ENCODE measurements around the gene PSG1.
"Not testable (repeated sequence)": the region's sequence is repeated elsewhere in the genome, so short reads cannot be mapped to it uniquely, and the experiment has no call there.

The PSG1 gene
- 0 reads per million in 3 experiments for total RNA-seq

DNA sequence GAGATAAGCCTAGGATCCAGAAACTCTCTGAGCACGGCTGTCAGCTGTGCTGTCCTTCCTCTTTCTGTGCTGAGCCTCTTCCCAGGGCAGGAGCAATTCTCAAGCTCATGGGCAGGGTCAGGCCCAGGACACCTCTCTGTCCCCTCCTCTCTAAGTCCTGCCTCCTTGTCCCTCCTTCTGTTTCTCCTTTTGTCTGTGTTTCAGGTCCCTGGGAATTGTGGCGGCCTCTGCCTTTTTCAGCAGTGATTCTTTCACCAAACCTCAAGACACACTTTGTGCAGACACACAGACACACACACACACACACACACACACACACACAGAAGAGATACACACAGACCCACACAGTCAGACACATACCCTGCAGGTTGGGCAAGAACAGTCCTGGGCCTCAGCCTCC is at the start of gene PSG1:
TSS of gene PSG1 (minus strand) at position 101 of the 400 bp plus-strand sequence. CDS start 132 bp downstream, outside the sequence.
- DNase-seq, result no peak

DNA sequence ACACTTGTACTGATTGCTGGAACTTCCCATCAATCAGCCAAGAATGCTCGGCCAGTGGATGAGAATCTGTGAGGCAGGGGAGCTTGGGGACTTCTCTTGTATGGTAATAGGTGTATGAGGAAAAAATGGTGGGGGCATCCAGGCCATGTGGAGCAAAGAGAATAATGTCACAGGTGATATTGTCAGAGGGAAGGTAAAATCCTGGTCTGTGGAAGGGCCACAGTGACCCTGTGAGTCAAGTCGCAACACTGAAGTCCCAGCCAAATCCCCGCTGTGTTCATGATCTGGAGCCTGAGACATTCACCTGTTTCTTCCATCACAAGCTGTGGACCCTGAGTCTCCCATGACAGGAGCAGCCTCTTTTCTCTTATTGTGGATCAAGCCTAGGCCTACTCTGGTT is 49.4 kb upstream of the PSG1 start:
- no peak for DNase-seq

DNA sequence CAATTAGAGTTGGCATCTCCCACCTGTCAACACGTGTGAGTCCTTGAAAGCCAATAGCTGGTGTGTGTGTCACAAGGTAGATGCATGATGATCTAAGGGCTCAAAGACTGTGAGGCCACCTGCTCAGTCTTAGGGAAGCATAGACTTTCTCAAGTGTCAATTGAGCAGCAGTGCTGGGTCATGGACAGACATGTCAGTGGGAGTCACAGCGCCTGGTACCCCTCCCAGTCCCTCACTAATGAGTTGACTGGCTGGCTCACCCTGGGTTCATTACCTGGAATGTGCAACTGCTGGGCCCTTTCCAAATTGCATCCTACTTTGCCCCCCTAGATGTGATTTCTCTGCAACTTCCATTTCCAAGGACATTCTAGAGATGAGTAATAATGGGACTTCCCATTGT is 47.3 kb upstream of the PSG1 start:
- no peak for DNase-seq

DNA sequence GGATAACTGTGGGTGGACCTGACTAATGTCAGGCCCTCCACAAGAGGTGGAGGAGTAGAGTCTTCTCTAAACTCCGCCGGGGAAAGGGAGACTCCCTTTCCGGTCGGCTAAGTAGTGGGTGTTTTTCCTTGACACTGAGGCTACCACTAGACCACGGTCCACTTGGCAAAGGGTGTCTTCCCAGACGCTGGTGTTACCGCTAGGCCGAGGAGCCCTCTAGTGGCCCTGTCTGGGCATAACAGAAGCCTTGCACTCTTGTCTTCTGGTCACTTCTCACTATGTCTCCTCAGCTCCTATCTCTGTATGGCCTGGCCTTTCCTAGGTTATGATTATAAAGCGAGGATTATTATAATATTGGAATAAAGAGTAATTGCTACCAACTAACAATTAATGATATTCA is 43.6 kb upstream of the PSG1 start:
- not testable (repeated sequence) for DNase-seq

DNA sequence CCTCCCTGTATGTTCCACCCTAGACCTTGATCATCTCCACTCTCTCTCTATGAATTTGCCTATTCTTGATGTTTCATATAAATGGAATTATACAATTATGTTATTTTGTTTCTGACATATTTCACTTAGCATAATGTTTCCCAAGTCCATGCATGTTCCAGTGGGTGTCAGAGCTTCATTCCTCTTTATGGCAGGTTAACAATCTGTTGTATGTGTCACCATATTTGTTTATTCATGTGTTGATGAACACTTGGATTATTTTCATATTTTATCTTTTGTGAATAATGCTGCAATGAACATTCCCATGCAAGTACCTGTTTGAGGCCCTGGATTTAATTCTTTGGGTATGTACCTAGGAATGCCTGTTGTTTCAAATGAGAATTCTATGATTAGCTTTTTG is 41.5 kb upstream of the PSG1 start:
- DNase-seq, result not testable (repeated sequence)

DNA sequence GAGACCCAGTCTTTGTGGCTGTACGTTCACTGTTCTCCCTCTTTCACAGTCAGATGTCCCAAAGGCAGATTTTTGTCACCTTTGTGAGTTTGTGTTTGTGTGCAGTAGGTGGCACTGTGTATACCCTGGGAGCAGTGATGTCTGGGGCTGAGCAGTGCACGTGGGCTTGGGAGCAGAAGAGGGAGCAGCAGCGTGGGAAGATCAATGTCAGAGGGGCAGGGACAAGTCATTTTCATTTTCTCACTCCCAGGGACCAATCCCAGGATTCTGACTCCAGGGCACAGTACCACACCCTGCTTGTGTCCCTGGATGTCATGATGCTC is 40.2 kb upstream of the PSG1 start:
- no peak for DNase-seq

DNA sequence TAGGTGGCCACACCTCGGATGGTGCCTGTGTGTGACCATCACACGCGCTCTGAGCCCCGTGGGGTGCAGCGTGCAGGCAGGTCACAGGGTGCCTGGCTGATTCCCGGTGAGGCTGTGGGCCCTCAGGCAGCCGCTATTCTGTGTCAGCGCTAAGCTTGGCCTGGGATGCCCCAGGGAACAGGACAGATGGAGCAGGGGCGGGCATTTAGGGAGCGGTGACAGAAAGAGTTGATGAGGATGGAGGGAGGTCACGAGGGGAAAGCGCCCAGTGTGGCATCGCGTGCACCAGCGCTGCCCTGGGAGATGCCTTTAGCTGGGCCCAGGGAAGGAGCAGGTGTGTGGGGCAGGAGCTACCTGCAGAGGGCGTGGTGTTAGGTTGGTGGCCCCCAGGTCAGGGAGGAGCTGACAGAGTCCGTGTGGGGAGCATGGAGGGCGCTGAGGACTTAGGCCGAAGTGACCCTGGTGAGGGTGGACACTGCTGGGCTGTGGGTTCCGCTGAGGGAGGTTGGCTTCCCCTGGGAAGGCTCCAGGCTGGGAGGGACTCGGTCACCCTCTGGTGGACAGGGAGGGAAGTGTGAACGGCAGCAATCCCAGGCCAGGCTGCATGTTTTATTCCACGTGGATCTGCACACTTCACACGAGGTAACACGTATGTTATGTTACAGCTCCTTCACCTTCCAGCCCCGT is 39.7 kb upstream of the PSG1 start:
- not testable (repeated sequence) for DNase-seq

DNA sequence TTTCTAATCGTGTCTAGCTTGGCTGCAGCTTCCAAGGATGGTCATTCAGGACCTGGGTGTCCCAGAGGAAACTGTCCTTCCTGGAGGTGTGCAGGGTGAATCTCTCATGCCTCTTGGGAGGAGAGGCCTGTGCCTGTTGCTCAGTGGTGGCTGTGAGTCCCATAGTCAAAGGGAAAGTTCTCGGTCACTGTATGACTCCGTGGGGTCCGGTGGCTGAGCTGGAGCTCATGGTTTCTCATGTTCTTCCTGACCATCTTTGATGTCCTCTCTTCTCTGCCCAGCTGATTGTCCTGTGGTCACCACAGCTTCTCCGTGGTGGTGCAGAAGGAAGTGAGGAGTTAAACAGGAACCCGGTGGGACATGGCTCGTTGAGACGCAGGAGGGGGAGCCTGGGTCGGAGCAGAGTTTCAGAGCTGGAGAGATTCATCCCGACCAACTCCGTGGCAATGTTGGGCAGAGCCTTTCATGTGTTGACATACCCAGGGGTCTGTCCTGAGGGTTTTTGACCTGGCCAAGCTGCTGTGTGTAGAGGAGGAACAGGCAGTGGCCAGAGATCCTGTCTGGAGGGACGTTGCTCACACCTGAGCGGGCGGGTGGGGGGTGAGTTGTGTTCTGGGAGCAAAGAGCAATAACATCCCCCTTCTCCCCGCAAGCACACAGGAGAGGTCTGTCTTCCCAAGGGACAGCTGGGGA is 39.0 kb upstream of the PSG1 start:
- DNase-seq, result not testable (repeated sequence)

DNA sequence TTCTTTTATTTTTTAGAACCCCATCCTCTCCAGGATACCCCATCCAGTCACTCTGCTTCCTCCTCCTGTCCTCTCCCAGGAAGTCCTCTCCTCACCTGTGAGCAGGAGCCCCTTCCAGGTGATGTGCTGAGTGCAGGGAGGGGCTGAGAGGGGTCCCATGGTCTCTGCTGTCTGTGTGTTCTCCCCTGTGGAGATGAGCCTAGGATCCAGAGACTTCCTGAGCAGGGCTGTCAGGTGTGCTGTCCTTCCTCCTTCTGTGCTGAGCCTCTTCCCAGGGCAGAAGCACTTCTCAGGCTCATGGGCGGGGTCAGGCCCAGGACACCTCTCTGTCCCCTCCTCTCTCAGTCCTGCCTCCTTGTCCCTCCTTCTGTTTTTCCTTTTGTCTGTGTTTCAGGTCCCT is 38.1 kb upstream of the PSG1 start, which contains the start of gene PSG6:
TSS of gene PSG6 (minus strand) at position 261 of the 400 bp plus-strand sequence. CDS start at position 159, 102 bp downstream.
- not testable (repeated sequence) for DNase-seq

DNA sequence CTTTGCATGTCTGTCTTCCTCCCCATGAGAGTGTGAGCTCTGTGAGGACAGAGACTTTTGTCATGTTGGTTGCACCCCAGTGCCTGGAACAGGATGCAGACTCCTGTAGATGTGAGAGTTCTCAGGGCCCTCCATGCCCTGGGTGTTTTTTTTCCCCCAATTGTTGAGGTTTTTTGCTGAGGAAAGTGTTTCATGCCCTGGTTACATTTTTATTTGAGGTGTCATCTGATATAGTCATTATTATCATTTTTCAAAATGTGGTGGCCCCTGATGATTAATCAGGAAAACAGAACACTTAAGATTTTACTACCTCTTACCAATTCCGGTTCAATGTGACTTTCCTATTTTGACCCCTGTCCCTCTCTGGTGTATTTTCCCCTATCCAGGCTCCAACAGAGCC is 37.4 kb upstream of the PSG1 start:
- DNase-seq, result not testable (repeated sequence)

DNA sequence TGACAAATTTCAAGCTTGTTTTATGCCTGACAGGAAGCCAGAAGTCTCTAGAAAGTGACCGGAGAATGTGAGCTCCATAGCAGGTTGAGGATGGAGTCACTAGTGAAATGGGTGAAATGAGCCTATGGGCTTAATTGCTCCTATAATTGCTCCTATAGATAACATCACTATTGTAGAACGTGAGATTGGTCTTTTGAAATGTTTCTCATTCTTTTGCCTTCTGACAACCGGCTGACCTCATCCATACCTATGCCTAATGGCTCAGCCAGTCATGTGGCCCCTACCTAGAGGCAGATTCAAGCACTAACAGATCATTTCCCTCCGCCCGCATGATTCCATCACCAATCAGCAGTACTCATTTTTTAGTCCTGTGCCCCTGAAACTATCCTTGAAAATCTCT is 34.0 kb upstream of the PSG1 start:
- DNase-seq, result not testable (repeated sequence)

DNA sequence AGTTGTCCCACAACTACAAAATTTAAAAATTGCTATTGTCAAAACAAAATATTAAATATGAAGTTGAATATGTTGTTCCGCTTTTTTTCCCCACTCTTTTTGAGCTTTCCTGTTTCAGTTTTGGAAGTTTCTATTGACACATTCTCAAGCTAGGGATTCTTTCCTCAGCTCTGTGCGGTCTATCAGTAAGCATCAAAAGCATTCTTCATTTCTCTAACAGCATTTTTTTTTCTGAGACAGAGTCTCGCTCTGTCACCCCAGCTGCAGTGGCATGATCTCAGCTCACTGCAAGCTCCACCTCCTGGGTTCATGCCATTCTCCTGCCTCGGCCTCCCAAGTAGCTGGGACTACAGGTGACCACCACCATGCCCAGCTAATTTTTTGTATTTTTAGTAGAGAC is 33.4 kb upstream of the PSG1 start:
- not testable (repeated sequence) for DNase-seq

DNA sequence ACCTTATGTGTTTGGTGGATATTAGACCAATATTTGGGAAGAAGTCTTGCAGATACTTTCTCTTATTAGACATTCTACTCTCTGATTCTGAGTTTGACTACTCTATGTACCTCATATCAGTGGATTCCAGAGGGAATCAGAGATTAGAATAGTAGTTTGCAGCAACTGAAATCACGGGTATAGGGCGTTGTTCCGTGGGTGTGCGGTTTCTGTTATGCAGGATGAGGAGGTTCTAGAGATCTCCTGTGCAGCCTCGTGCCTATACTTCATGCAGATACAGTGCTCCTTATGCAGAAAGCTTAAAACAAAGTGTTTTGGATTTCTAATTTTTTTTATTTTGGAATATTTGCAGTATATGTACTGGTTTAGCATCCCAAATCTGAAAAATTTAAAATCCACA is 32.2 kb upstream of the PSG1 start:
- DNase-seq, result not testable (repeated sequence)

DNA sequence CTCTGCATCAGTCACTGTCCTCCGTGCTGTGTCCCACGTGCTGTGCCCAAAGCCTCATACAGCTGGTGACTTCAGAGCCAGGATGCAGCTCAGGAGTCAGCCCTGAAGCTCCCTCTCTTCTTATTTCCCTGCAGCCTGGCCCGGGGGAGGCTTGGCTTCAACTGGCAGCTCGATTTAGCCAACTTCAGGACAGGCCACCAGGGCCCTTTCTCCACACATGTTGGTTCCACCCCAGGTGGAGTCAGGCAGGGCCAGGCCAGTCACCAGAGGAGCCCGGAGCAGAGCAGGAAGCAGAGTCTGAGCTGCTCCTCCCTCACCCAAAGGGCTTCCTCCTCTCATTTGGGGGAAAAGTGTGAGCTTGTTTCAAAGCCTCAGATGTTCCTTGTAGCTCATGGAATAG is 26.6 kb upstream of the PSG1 start:
- DNase-seq, result not testable (repeated sequence)

DNA sequence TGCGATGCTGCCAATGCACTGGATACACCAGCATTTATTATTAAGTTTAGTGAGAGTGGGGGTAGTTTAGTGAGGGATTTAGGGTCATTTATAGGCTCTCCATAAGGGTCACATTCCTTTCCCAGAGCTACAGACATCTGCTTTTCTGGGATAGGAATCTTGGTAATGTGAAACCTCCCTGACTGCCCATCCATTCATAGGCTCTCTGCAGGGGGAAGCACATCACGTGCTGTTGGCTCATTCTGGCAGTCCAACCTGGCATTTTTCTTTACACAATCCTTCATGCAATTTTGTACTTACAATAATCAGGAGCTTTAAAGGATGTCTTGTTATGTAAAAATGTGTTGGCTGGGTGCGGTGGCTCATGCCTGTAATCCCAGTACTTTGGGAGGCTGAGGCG is 21.0 kb upstream of the PSG1 start:
- DNase-seq, result not testable (repeated sequence)

DNA sequence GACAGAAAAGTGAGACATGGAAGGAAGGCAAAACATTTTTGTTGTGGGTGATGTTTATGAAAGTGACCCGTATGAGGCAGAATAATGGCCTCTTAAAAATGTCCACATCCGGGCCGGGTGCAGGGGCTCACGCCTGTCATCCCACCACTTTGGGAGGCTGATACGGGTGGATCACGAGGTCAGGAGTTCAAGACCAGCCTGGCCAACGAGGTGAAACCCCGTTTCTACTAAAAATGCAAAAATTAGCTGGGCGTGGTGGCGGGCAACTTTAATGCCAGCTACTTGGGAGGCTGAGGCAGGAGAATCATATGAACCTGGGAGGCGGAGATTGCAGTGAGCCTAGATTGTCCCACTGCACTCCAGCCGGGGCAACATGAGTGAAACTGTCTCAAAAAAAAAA is 20.2 kb upstream of the PSG1 start:
- DNase-seq, result not testable (repeated sequence)

DNA sequence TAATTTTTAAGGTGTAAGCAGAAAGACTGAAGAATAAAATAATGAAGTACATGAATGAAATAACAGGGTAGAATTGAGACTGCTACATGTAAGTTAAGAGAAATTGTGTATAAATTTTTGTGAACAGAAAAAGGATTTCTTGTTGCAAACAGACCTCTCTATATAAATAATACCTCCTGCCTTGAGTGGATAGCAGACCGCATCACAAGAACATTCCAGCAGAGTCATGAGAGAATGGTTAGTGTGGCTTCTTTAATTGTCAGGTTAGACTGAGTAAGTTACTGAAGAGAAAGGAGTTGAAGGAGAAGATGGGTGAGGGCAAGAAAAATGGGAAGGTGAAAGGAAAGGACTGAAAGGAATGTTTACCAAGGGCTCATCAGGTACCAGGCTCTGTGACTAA is 19.6 kb upstream of the PSG1 start:
- DNase-seq, result not testable (repeated sequence)

DNA sequence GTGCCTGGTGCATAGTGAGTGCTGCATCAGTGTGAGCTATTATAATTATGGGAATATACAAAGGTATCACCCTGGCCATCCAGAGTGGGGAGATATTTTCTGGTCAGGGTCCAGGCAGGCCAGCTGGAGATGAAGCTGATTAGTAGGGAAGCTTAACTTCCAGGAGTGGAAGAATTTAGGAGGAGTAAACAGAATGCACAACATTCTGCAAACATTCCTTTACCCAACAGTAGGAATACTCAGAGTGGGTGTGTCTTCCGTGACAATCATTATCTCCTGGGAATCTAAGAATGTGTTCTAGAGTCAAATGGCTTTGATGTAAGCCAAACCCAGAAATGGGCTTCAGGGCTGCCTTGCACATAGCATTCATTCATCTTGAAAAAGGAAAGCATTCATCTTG is 19.1 kb upstream of the PSG1 start:
- not testable (repeated sequence) for DNase-seq

DNA sequence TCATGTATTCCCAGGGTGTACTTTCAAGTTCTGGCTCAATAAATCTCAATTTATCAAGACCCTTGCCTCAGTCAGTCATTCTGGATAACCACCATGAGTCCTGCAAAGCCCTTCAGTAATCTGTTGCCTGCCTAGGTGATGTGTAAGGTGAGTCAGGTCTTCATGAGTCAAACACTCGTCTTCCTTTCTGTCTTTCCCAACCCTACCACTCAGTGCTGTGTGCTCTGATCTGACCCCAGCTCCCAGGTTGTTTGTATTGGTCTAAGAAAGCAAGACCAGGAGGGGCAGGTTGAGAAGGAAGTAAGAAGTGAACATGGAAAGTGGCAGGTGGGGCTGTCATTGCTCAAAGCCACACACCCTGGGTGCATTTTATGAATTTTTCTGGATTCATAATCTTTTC is 18.2 kb upstream of the PSG1 start:
- DNase-seq, result not testable (repeated sequence)

DNA sequence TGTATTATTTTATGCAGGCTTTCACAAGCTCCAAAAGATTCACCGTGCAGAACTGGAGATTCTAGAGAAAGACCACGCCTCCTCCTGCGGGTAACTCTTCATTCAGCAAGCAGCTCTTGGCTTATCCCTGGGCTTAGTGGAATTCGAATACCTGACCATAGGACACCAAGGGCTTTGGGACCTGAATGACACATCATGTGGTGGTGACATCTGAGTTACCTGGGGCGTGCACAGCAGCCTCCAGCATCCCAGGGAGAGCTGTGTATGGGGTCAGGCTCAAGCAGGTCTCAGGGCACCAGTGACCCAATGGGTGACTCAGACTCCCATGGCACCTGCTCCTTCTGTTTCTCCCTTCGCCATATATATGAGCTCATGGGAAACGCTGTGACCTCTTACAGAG is 10.9 kb upstream of the PSG1 start:
- not testable (repeated sequence) for DNase-seq

DNA sequence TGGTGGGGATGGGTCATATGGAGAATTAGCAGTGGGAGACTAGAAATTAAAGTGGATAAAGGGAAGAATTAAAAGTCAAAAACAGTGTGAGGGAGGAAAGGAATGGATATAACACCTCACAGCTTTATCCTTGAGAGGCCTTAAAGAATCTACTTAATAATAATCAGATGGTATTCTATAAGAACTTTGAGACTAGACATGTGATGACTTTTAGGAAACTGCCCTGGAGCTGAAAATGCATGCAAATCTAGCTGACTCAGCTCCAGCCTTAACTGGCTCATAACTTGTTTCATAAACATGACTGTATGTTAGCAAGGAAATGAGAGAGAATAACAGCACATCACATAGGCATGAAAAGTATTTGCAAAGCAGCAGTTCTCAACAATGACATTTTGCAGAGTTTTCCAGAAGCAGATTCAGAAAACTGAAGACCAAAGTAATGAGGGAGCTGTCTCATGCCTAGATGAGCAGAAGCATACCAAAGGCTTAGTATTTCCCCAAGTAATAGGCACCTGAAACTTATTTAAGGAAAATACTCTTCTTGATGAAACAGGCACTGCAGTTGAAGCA is 8.4 kb upstream of the PSG1 start:
- DNase-seq, result not testable (repeated sequence)

DNA sequence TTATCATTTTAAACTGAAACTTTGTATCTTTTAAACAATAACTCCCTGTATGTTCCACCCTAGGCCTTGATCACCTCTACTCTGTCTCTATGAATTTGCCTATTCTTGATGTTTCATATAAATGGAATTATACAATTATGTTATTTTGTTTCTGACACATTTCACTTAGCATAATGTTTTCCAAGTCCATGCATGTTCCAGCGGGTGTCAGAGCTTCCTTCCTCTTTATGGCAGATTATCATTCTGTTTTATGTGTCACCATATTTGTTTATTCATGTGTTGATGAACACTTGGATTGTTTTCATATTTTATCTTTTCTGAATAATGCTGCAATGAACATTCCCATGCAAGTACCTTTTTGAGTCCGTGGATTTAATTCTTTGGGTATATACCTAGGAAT is 3.2 kb upstream of the PSG1 start:
- DNase-seq, result not testable (repeated sequence)

DNA sequence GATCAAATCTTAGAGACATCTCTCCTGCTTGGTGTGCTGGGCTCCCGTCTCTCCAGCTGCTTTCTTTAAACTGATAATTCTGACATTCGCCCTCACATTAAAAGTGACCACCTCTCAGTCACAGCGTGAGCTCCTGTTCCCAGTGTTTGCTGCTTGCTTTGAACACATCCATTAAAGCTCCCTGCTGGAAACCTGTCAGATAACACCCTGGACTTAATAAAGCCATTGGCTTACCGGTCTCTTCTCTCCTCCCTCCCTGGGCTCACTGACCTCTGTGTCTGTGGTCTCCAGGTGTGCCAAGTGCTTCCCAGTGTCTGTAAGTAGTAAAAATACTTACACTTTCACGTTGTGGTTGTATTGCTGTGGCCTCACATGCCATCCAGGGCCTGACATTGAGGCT is 2.5 kb upstream of the PSG1 start:
- not testable (repeated sequence) for DNase-seq

DNA sequence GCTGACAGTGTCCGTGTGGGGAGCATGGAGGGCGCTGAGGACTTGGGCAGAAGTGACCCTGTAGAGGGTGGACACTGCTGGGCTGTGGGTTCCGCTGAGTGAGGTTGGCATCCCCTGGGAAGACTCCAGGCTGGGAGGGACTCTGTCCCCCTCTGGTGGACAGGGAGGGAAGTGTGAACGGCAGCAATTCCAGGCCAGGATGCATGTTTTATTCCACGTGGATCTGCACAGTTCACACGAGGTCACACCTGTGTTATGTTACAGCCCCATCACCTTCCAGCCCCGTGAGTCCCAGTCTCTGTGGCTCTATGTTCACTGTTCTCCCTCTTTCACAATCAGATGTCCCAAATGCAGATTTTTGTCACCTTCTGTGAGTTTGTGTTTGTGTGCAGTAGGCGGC is 1.8 kb upstream of the PSG1 start:
- DNase-seq, result not testable (repeated sequence)

Measured in central memory CD4-positive, alpha-beta T cell (primary cell).